Measurements from ENCODE around the gene DAPK2.

DNA sequence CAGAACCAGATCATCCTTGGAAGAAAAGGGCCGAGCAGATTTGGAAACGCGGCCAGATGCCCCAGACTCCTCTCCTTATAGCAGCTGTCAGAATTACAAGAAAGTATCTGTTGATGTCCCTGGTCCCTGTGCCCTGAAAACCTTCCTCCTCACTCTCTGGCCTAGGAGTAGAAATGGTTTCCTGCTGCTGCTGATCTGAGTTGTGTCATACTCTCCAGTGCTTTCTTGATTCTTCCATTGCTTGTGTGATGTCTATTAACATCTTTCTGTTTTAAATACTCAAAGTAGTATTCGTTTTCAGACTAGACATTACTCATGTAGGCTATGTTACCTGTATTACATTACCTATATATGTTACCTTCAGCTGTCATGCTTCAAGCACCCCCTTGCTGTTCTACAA, 185.7 kb downstream of the DAPK2 start:
- TF ChIP-seq OSR1 (CRISPR knock-in tag; IDR thresholded peaks at IDR 0.05) (no peak), TCF4 (CRISPR knock-in tag; IDR thresholded peaks at IDR 0.05; ENCODE audit: borderline replicate concordance) (no peak), GLIS3 (CRISPR knock-in tag; IDR thresholded peaks at IDR 0.05) (no peak), ARNTL (CRISPR knock-in tag; IDR thresholded peaks at IDR 0.05; ENCODE audit: borderline replicate concordance, low read depth) (no peak), TOX (CRISPR knock-in tag; IDR thresholded peaks at IDR 0.05; ENCODE audit: borderline replicate concordance) (no peak), ESRRG (CRISPR knock-in tag; IDR thresholded peaks at IDR 0.05) (no peak), BACH2 (CRISPR knock-in tag; IDR thresholded peaks at IDR 0.05; ENCODE audit: borderline replicate concordance) (no peak), CSDC2 (CRISPR knock-in tag; IDR thresholded peaks at IDR 0.05) (no peak)
- TF ChIP-seq, protein P1, sequence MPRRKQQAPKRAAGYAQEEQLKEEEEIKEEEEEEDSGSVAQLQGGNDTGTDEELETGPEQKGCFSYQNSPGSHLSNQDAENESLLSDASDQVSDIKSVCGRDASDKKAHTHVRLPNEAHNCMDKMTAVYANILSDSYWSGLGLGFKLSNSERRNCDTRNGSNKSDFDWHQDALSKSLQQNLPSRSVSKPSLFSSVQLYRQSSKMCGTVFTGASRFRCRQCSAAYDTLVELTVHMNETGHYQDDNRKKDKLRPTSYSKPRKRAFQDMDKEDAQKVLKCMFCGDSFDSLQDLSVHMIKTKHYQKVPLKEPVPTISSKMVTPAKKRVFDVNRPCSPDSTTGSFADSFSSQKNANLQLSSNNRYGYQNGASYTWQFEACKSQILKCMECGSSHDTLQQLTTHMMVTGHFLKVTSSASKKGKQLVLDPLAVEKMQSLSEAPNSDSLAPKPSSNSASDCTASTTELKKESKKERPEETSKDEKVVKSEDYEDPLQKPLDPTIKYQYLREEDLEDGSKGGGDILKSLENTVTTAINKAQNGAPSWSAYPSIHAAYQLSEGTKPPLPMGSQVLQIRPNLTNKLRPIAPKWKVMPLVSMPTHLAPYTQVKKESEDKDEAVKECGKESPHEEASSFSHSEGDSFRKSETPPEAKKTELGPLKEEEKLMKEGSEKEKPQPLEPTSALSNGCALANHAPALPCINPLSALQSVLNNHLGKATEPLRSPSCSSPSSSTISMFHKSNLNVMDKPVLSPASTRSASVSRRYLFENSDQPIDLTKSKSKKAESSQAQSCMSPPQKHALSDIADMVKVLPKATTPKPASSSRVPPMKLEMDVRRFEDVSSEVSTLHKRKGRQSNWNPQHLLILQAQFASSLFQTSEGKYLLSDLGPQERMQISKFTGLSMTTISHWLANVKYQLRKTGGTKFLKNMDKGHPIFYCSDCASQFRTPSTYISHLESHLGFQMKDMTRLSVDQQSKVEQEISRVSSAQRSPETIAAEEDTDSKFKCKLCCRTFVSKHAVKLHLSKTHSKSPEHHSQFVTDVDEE (CRISPR knock-in tag; IDR thresholded peaks at IDR 0.05) = no peak
- TF ChIP-seq, protein P2, sequence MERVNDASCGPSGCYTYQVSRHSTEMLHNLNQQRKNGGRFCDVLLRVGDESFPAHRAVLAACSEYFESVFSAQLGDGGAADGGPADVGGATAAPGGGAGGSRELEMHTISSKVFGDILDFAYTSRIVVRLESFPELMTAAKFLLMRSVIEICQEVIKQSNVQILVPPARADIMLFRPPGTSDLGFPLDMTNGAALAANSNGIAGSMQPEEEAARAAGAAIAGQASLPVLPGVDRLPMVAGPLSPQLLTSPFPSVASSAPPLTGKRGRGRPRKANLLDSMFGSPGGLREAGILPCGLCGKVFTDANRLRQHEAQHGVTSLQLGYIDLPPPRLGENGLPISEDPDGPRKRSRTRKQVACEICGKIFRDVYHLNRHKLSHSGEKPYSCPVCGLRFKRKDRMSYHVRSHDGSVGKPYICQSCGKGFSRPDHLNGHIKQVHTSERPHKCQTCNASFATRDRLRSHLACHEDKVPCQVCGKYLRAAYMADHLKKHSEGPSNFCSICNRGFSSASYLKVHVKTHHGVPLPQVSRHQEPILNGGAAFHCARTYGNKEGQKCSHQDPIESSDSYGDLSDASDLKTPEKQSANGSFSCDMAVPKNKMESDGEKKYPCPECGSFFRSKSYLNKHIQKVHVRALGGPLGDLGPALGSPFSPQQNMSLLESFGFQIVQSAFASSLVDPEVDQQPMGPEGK (CRISPR knock-in tag; IDR thresholded peaks at IDR 0.05; ENCODE audit: borderline replicate concordance) = no peak
- TF ChIP-seq, protein P3, sequence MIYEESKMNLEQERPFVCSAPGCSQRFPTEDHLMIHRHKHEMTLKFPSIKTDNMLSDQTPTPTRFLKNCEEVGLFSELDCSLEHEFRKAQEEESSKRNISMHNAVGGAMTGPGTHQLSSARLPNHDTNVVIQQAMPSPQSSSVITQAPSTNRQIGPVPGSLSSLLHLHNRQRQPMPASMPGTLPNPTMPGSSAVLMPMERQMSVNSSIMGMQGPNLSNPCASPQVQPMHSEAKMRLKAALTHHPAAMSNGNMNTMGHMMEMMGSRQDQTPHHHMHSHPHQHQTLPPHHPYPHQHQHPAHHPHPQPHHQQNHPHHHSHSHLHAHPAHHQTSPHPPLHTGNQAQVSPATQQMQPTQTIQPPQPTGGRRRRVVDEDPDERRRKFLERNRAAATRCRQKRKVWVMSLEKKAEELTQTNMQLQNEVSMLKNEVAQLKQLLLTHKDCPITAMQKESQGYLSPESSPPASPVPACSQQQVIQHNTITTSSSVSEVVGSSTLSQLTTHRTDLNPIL (CRISPR knock-in tag; IDR thresholded peaks at IDR 0.05; ENCODE audit: low read depth) = no peak
